Tibial nerve (tissue), 4 donors: ENCODE results near the gene PPP2R3B. TPM values are rescaled to one million over a fixed set of nuclear protein-coding genes. Genes with fewer than 3 reads are reported as not detected.

Source experiments
- DNase-seq, 2 donors: peaks; one replicate each; pipeline ENCODE4 v3.0.0-alpha.2; 2019; ENCODE audit warnings: low spot score in 2 of 2
- H3K27ac ChIP-seq, 4 donors: fragments of 200-600 bp; sonication (generic) in 3 of 4; one replicate each; pipeline ENCODE4 v1.5.1; 2017 to 2019; ENCODE audit warnings: mild to moderate bottlenecking in 1 of 4
- H3K27me3 ChIP-seq, 2 donors: fragments of 200-600 bp; sonication (generic) in 1 of 2; one replicate each; pipeline versions ENCODE4 v1.5.1 to v1.6.0; 2017 to 2019
- H3K36me3 ChIP-seq, 3 donors: fragments of 200-600 bp; sonication (generic); one replicate each; pipeline ENCODE4 v1.5.1; 2018 to 2019
- H3K4me1 ChIP-seq, 4 donors: fragments of 200-600 bp; sonication (generic) in 3 of 4; one replicate each; pipeline ENCODE4 v1.5.1; 2017 to 2019
- H3K4me3 ChIP-seq, 4 donors: fragments of 200-600 bp; sonication (generic) in 3 of 4; one replicate each; pipeline ENCODE4 v1.5.1; 2017 to 2019; ENCODE audit warnings: mild to moderate bottlenecking in 1 of 4, moderate library complexity in 1 of 4
- H3K9me3 ChIP-seq, 4 donors: fragments of 200-600 bp; sonication (generic) in 3 of 4; one replicate each; pipeline ENCODE4 v1.5.1; 2017 to 2019
- EP300 ChIP-seq, 2 donors: sonication (generic); formaldehyde crosslinking; IDR thresholded peaks; one replicate each; pipeline ENCODE4 v1.6.1; 2017; ENCODE audit warnings: antibody characterized with exemption in 2 of 2, mild to moderate bottlenecking in 1 of 2
- POLR2A ChIP-seq, 2 donors: fragments of 450-650 bp; IDR thresholded peaks; one replicate each; pipeline ENCODE4 v1.6.1; 2017; ENCODE audit warnings: antibody characterized with exemption in 2 of 2, mild to moderate bottlenecking in 2 of 2, moderate library complexity in 2 of 2
- WGBS, 2 donors: methylation state at CpG; one replicate each; pipeline ENCODE4 v1.1.5; 2018; 5-methylcytosine and 5-hydroxymethylcytosine counted together
- total RNA-seq, 4 donors: library from RNA; depleted of rRNA; stranded (reverse); fragments of >200 nt; gene quantifications; one replicate each; pipeline ENCODE4 v1.1.0, GENCODE V29; 2016
- TF ChIP-seq, protein P1 (sequence below), 5 experiments: fragments of 200-600 bp in 3 of 5; fragments of 450-650 bp in 2 of 5; sonication (generic) in 3 of 5; IDR thresholded peaks; one replicate each; pipeline ENCODE4 v1.5.1; 2016 to 2019; ENCODE audit warnings: antibody characterized with exemption in 5 of 5, mild to moderate bottlenecking in 3 of 5, moderate library complexity in 2 of 5

Gene PPP2R3B
- total RNA-seq, 4 donors from 2014 or later, result 20.4 to 59.4 (median 32.7) TPM

DNA sequence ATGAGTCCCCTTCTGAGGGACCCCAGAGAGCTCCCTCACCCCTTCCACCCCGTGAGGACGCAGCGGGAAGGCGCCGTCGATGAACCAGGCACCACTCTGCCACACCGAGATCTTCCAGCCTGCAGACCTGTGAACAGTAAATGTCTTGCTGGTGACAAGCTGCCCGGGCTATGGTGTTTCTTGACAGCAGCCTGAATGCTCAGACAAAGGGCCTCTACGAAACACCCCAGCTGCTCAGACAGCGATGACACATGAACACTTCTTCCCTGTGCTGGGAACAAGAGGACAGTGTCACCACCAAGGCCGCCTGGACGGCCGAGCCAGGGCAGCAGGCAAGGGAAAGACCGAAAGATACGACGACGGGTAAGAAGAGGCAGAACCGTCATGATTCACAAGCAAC lies 37.5 kb downstream of the PPP2R3B start:
- no peak for TF ChIP-seq POLR2A (IDR thresholded peaks at IDR 0.05)
- TF ChIP-seq EP300 (IDR thresholded peaks at IDR 0.05), result no peak
- TF ChIP-seq, protein P1, sequence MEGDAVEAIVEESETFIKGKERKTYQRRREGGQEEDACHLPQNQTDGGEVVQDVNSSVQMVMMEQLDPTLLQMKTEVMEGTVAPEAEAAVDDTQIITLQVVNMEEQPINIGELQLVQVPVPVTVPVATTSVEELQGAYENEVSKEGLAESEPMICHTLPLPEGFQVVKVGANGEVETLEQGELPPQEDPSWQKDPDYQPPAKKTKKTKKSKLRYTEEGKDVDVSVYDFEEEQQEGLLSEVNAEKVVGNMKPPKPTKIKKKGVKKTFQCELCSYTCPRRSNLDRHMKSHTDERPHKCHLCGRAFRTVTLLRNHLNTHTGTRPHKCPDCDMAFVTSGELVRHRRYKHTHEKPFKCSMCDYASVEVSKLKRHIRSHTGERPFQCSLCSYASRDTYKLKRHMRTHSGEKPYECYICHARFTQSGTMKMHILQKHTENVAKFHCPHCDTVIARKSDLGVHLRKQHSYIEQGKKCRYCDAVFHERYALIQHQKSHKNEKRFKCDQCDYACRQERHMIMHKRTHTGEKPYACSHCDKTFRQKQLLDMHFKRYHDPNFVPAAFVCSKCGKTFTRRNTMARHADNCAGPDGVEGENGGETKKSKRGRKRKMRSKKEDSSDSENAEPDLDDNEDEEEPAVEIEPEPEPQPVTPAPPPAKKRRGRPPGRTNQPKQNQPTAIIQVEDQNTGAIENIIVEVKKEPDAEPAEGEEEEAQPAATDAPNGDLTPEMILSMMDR (IDR thresholded peaks at IDR 0.05), result no peak
- WGBS, 2 donors, result 68 to 69% methylated on average over 17 to 18 of the region's 18 CpGs
- no peak for DNase-seq
- Histone ChIP-seq H3K36me3 (peaks cover 0 to 62% (median 0%) of the 10 kb centered on the region in 3 donors), H3K27me3 (no peaks in the 10 kb centered on the region), H3K4me3 (no peak overlapping the region), H3K4me1 (peaks cover 0 to 10% (median 0%) of the 10 kb centered on the region in 4 donors), H3K9me3 (no peaks in the 10 kb centered on the region), H3K27ac (peak overlapping the region in 1 of 4 donors; percentile 47)

DNA sequence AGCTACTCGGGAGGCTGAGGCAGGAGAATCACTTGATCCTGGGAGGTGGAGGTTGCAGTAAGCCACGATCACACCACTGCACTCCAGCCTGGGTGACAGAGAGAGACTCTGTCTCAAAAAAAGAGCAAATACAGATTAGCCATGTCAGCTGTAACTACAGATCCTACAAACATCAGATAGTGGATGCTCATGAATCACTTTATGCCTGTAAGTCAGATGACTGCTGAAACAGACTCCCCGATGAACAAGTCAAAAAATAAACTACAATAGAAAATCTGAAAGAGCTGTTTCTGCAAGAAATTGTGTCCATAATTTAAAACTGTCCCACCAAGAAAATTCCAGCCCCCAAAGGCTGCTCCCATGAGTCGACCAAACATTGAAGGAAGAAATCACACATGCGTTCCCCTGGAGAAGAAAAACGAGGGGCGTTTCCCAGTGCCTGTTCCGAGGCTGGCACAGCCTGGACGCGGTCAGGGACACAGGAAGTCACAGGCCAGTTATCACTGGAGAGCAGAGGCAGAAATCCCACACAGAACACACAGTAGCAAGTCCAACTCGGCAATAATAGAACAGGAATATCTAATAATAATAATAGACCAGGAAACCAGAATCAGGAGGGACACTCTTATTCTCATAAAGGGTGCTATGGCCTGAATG lies 38.1 kb downstream of the PPP2R3B start:
- H3K4me1 ChIP-seq, result peaks cover 0 to 10% (median 0%) of the 10 kb centered on the region in 4 donors
- H3K27ac ChIP-seq, result peak overlapping the region in 2 of 4 donors; percentile 2 to 47
- no peaks in the 10 kb centered on the region for H3K9me3 ChIP-seq
- 51 to 52% methylated on average over 11 of the region's 11 CpGs for WGBS, 2 donors
- TF ChIP-seq EP300 (IDR thresholded peaks at IDR 0.05) (no peak), POLR2A (IDR thresholded peaks at IDR 0.05) (no peak)
- TF ChIP-seq, protein P1 (IDR thresholded peaks at IDR 0.05), result no peak
- peaks cover 0 to 61% (median 0%) of the 10 kb centered on the region in 3 donors for H3K36me3 ChIP-seq
- no peak overlapping the region for H3K4me3 ChIP-seq
- no peaks in the 10 kb centered on the region for H3K27me3 ChIP-seq
- no peak for DNase-seq

GRCh38 chrX:347351-348117 lies 39.2 kb downstream of the PPP2R3B start:
- 95 to 96% methylated on average over 53 to 58 of the region's 59 CpGs for WGBS, 2 donors
- DNase-seq, result no peak
- peaks cover 0 to 55% (median 0%) of the 10 kb centered on the region in 3 donors for H3K36me3 ChIP-seq
- no peaks in the 10 kb centered on the region for H3K9me3 ChIP-seq
- TF ChIP-seq EP300 (IDR thresholded peaks at IDR 0.05) (no peak), POLR2A (IDR thresholded peaks at IDR 0.05) (no peak)
- TF ChIP-seq, protein P1 (IDR thresholded peaks at IDR 0.05), result no peak
- H3K27ac ChIP-seq, result no peak overlapping the region
- no peak overlapping the region for H3K4me3 ChIP-seq
- peaks cover 0 to 10% (median 0%) of the 10 kb centered on the region in 4 donors for H3K4me1 ChIP-seq
- no peaks in the 10 kb centered on the region for H3K27me3 ChIP-seq

DNA sequence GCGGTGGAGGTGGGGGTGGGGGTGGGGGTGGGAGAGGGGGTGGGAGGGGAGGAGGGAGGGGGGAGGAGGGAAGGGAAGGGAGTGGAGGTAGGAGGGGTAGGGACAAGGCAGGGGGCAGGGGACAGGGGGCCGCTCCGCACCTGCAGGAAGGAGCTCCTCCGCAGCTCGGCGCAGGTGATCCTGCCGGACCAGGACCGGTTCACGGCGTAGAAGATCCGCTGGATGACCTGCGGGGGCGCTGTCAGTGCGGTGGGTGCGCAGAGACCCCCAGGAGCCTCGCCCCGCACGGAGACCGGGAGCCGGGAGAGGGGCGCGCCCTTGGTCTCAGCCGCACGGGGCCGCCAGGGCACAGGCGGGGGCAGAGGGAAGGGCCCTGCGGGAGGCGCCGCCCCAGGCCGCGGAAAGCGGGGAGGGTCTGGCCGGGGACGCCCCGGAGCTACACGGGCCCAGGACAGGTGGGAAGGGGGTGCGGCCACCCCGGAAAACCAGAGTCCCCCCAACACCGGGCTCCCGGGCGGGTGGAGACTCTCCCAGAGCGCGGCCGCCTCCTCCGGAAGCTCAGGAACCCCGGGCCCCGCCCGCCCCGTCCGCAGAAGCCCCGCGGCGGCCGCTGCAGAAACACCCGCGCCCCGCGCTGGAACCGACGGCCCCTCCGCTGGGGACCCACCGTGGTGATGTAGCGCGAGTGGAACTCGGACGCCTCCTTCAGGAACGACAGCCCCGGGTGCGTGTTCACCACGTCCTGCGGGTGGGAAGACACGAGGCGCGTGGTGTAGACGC lies 40.5 kb downstream of the PPP2R3B start:
- no peaks in the 10 kb centered on the region for H3K27me3 ChIP-seq
- H3K27ac ChIP-seq, result no peak overlapping the region
- TF ChIP-seq, protein P1 (IDR thresholded peaks at IDR 0.05), result no peak
- TF ChIP-seq EP300 (IDR thresholded peaks at IDR 0.05), result no peak
- H3K4me3 ChIP-seq, result no peak overlapping the region
- H3K36me3 ChIP-seq, result peaks cover 0 to 53% (median 0%) of the 10 kb centered on the region in 3 donors
- H3K9me3 ChIP-seq, result no peaks in the 10 kb centered on the region
- H3K4me1 ChIP-seq, result peaks cover 0 to 10% (median 0%) of the 10 kb centered on the region in 4 donors
- no peak for DNase-seq
- WGBS, 2 donors, result 94 to 96% methylated on average over 71 to 73 of the region's 75 CpGs
